Mesodermal cell (in vitro differentiated cells): Measurements from ENCODE around the gene SLC2A9.

Experiments used
- H3K27ac ChIP-seq: 2 replicates; pipeline ENCODE4 v1.7.0; 2013; ENCODE audit warnings: mild to moderate bottlenecking, low read depth, low read length, moderate library complexity; ENCODE audit not compliant: severe bottlenecking
- H3K36me3 ChIP-seq: 2 replicates; pipeline ENCODE4 v1.7.1; 2013; ENCODE audit warnings: mild to moderate bottlenecking, low read length, moderate library complexity; ENCODE audit not compliant: control insufficient read depth, insufficient read depth
- H3K4me1 ChIP-seq: one replicate; pipeline ENCODE4 v1.7.1; 2013; ENCODE audit warnings: mild to moderate bottlenecking, low read length; ENCODE audit not compliant: insufficient read depth, control insufficient read depth, poor library complexity, severe bottlenecking
- H3K4me3 ChIP-seq: 2 replicates; pipeline ENCODE4 v1.7.0; 2013; ENCODE audit warnings: low read length, control low read depth, mild to moderate bottlenecking; ENCODE audit not compliant: insufficient read depth, poor library complexity, severe bottlenecking; ENCODE audit errors: extremely low read depth
- H3K9me3 ChIP-seq: 2 replicates; pipeline ENCODE4 v1.7.1; 2013; ENCODE audit warnings: mild to moderate bottlenecking, low read length, moderate library complexity; ENCODE audit not compliant: control insufficient read depth
- WGBS, 2 experiments: methylation state at CpG; one replicate each; pipeline ENCODE4 v1.1.5; 2013; ENCODE audit warnings: missing lambda C conversion rate in 2 of 2; ENCODE audit not compliant: insufficient coverage in 2 of 2; 5-methylcytosine and 5-hydroxymethylcytosine counted together

SLC2A9 gene

DNA sequence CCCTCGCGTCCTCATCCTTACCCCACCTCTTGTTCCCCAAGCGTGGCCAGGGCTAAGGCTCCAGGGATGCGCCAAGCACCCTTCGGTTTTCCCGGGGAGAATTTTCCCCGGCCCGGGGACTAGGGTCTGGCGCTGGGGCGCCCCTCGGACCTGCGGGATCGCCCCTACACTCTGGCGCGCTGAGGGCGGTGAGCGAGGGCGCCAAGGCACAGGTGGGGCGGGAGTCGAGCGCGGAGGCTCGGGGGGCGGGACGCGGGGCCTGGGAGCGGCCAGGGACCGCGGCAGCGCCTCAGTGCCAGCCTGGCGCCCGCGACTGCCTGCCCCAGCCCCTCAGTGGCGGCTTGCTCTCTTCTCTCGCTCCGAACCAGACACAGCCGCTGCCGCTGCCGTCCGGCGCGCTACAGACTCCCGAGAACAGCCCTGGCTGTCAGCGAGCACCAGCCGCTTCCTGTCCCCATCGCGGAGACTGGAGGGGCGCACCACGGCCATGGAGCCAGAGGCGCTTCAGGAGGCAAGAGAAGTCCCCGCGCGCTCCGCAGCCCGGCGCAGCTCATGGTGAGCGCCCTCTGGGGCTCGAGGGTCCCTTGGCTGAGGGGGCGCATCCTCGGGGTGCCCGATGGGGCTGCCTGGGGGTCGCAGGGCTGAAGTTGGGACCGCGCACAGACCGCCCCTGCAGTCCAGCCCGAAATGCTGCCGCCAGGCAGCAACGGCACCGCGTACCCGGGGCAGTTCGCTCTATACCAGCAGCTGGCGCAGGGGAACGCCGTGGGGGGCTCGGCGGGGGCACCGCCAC lies 239.8 kb downstream of the SLC2A9 start, which contains the start of gene DRD5:
DRD5 (plus strand) TSS at position 292 of the 793 bp plus-strand sequence; CDS start at position 688, 396 bp downstream.
- WGBS, 2 experiments: 9 to 10% methylated on average over 63 to 71 of the region's 78 CpGs
- Histone ChIP-seq H3K4me3 (peak within 1 kb of the TSS; percentile 25), H3K4me1 (peaks cover 2% of the 10 kb centered on the region), H3K36me3 (no peaks in the 10 kb centered on the region), H3K27ac (no peak within 1 kb of the TSS), H3K9me3 (no peaks in the 10 kb centered on the region)
